Testis (tissue), 2 donors: ENCODE data around the gene TACC2.

ENCODE experiments used
- POLR2A ChIP-seq: fragments of 450-650 bp; IDR thresholded peaks from one replicate; pipeline ENCODE4 v1.6.1; 2017; ENCODE audit warnings: antibody characterized with exemption, mild to moderate bottlenecking, moderate library complexity
- TF ChIP-seq, protein P1 (sequence below), 3 experiments: fragments of 450-650 bp in 2 of 3; fragments of 200-600 bp in 1 of 3; sonication (generic) in 1 of 3; IDR thresholded peaks; one replicate each; pipeline ENCODE4 v1.5.1; 2016 to 2019; ENCODE audit warnings: antibody characterized with exemption in 3 of 3, mild to moderate bottlenecking in 2 of 3, moderate library complexity in 1 of 3

- TF ChIP-seq, protein P1, sequence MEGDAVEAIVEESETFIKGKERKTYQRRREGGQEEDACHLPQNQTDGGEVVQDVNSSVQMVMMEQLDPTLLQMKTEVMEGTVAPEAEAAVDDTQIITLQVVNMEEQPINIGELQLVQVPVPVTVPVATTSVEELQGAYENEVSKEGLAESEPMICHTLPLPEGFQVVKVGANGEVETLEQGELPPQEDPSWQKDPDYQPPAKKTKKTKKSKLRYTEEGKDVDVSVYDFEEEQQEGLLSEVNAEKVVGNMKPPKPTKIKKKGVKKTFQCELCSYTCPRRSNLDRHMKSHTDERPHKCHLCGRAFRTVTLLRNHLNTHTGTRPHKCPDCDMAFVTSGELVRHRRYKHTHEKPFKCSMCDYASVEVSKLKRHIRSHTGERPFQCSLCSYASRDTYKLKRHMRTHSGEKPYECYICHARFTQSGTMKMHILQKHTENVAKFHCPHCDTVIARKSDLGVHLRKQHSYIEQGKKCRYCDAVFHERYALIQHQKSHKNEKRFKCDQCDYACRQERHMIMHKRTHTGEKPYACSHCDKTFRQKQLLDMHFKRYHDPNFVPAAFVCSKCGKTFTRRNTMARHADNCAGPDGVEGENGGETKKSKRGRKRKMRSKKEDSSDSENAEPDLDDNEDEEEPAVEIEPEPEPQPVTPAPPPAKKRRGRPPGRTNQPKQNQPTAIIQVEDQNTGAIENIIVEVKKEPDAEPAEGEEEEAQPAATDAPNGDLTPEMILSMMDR (IDR thresholded peaks at IDR 0.05): no peak
- TF ChIP-seq POLR2A: no peak
These were observed 12.7 kb downstream of the TACC2 start for GRCh38 chr10:122001698-122002097.
